ENCODE measurements around the gene OSGEP. TPM values are rescaled to one million over a fixed set of nuclear protein-coding genes. Genes with fewer than 3 reads are reported as not detected.

Gene OSGEP
- total RNA-seq, 2 experiments from 2014 or later: 76.6 to 86.6 TPM

- no peak for DNase-seq (ENCODE audit: low spot score)
- no peaks in the 10 kb centered on the region for H3K36me3 ChIP-seq (ENCODE audit: insufficient read depth, low read length)
- intact Hi-C loops (cut with micrococcal nuclease; ENCODE audit: unreplicated experiment): no loop called here
- CTCF ChIA-PET (ENCODE audit: unreplicated experiment): no interaction called here
- POLR2A ChIA-PET: no interaction called here
- no peak overlapping the region for H3K27ac ChIP-seq (ENCODE audit: low read depth, low read length, poor library complexity, severe bottlenecking)
- no peaks in the 10 kb centered on the region for H3K79me2 ChIP-seq (ENCODE audit: insufficient read depth, low read depth, low read length)
- TF ChIP-seq, protein P1, sequence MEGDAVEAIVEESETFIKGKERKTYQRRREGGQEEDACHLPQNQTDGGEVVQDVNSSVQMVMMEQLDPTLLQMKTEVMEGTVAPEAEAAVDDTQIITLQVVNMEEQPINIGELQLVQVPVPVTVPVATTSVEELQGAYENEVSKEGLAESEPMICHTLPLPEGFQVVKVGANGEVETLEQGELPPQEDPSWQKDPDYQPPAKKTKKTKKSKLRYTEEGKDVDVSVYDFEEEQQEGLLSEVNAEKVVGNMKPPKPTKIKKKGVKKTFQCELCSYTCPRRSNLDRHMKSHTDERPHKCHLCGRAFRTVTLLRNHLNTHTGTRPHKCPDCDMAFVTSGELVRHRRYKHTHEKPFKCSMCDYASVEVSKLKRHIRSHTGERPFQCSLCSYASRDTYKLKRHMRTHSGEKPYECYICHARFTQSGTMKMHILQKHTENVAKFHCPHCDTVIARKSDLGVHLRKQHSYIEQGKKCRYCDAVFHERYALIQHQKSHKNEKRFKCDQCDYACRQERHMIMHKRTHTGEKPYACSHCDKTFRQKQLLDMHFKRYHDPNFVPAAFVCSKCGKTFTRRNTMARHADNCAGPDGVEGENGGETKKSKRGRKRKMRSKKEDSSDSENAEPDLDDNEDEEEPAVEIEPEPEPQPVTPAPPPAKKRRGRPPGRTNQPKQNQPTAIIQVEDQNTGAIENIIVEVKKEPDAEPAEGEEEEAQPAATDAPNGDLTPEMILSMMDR (conservative IDR thresholded peaks at IDR 0.05; ENCODE audit: low read length): no peak
- TF ChIP-seq EZH2phosphoT487 (IDR thresholded peaks at IDR 0.05; ENCODE audit: borderline replicate concordance, low read depth, low read length): no peak
- BruUV-seq (replicated peaks): no TSS peak
- no peak overlapping the region for H2AFZ ChIP-seq (ENCODE audit: low read length)
- no peaks in the 10 kb centered on the region for H3K9me3 ChIP-seq (ENCODE audit: low read length)
- no peak overlapping the region for H3K4me2 ChIP-seq (ENCODE audit: low read length)
- H3K9me2 ChIP-seq (ENCODE audit: insufficient read depth, low read length): no peaks in the 10 kb centered on the region
- H4K20me1 ChIP-seq (ENCODE audit: insufficient read depth, low read length): no peaks in the 10 kb centered on the region
- no peak overlapping the region for H3K4me3 ChIP-seq (ENCODE audit: low read depth, low read length, poor library complexity, severe bottlenecking)
- H3K4me1 ChIP-seq (ENCODE audit: insufficient read depth, low read length, poor library complexity, severe bottlenecking): no peaks in the 10 kb centered on the region
Observed at GRCh38 chr14:20501346-20501745, 46.7 kb upstream of the OSGEP start.

- Histone ChIP-seq H2AFZ (ENCODE audit: low read length) (no peak overlapping the region), H3K4me2 (ENCODE audit: low read length) (no peak overlapping the region), H3K4me3 (ENCODE audit: low read depth, low read length, poor library complexity, severe bottlenecking) (no peak overlapping the region), H4K20me1 (ENCODE audit: insufficient read depth, low read length) (no peaks in the 10 kb centered on the region), H3K4me1 (ENCODE audit: insufficient read depth, low read length, poor library complexity, severe bottlenecking) (no peaks in the 10 kb centered on the region), H3K36me3 (ENCODE audit: insufficient read depth, low read length) (no peaks in the 10 kb centered on the region), H3K9me3 (ENCODE audit: low read length) (no peaks in the 10 kb centered on the region), H3K79me2 (ENCODE audit: insufficient read depth, low read depth, low read length) (no peaks in the 10 kb centered on the region), H3K9me2 (ENCODE audit: insufficient read depth, low read length) (no peaks in the 10 kb centered on the region), H3K27ac (ENCODE audit: low read depth, low read length, poor library complexity, severe bottlenecking) (no peak overlapping the region)
- no TSS peak for BruUV-seq (replicated peaks)
- intact Hi-C loops (cut with micrococcal nuclease; ENCODE audit: unreplicated experiment): no loop called here
- ChIA-PET CTCF (ENCODE audit: unreplicated experiment) (no interaction called here), POLR2A (no interaction called here)
- TF ChIP-seq, protein P1 (conservative IDR thresholded peaks at IDR 0.05; ENCODE audit: low read length): no peak
- TF ChIP-seq EZH2phosphoT487 (IDR thresholded peaks at IDR 0.05; ENCODE audit: borderline replicate concordance, low read depth, low read length): no peak
- DNase-seq (ENCODE audit: low spot score): no peak
Observed at GRCh38 chr14:20499881-20500280, 45.3 kb upstream of the OSGEP start.

- no peaks in the 10 kb centered on the region for H3K4me1 ChIP-seq (ENCODE audit: insufficient read depth, low read length, poor library complexity, severe bottlenecking)
- intact Hi-C loops (cut with micrococcal nuclease; ENCODE audit: unreplicated experiment): no loop called here
- H3K36me3 ChIP-seq (ENCODE audit: insufficient read depth, low read length): no peaks in the 10 kb centered on the region
- CTCF ChIA-PET (ENCODE audit: unreplicated experiment): no interaction called here
- no TSS peak for BruUV-seq (replicated peaks)
- no peaks in the 10 kb centered on the region for H4K20me1 ChIP-seq (ENCODE audit: insufficient read depth, low read length)
- H3K9me2 ChIP-seq (ENCODE audit: insufficient read depth, low read length): no peaks in the 10 kb centered on the region
- no peaks in the 10 kb centered on the region for H3K9me3 ChIP-seq (ENCODE audit: low read length)
- DNase-seq (ENCODE audit: low spot score): no peak
- H3K79me2 ChIP-seq (ENCODE audit: insufficient read depth, low read depth, low read length): no peaks in the 10 kb centered on the region
- POLR2A ChIA-PET: interaction anchor here (0.6 kb wide), 1 partner anchor 73 kb away, joined by 5 read pairs; no protein-coding TSS in a partner anchor
- H3K4me3 ChIP-seq (ENCODE audit: low read depth, low read length, poor library complexity, severe bottlenecking): no peak overlapping the region
- no peak overlapping the region for H3K4me2 ChIP-seq (ENCODE audit: low read length)
- no peak overlapping the region for H2AFZ ChIP-seq (ENCODE audit: low read length)
- TF ChIP-seq, protein P1 (conservative IDR thresholded peaks at IDR 0.05; ENCODE audit: low read length): no peak
- TF ChIP-seq EZH2phosphoT487 (IDR thresholded peaks at IDR 0.05; ENCODE audit: borderline replicate concordance, low read depth, low read length): no peak
- H3K27ac ChIP-seq (ENCODE audit: low read depth, low read length, poor library complexity, severe bottlenecking): no peak overlapping the region
Observed at GRCh38 chr14:20499108-20499507, 44.5 kb upstream of the OSGEP start.
